Activated CD8-positive, alpha-beta memory T cell treated with anti-CD3 and anti-CD28 coated beads, Interleukin-2, amount 50 U/mL, for 1 hour (primary cell): ENCODE measurements around the gene RFC2.
"Not testable (repeated sequence)": the region's sequence is repeated elsewhere in the genome, so short reads cannot be mapped to it uniquely, and the experiment has no call there.

Experiments used
- DNase-seq: peaks from one replicate; pipeline ENCODE4 v3.0.0-alpha.2; 2020; ENCODE audit errors: extremely low read depth

RFC2 gene

DNA sequence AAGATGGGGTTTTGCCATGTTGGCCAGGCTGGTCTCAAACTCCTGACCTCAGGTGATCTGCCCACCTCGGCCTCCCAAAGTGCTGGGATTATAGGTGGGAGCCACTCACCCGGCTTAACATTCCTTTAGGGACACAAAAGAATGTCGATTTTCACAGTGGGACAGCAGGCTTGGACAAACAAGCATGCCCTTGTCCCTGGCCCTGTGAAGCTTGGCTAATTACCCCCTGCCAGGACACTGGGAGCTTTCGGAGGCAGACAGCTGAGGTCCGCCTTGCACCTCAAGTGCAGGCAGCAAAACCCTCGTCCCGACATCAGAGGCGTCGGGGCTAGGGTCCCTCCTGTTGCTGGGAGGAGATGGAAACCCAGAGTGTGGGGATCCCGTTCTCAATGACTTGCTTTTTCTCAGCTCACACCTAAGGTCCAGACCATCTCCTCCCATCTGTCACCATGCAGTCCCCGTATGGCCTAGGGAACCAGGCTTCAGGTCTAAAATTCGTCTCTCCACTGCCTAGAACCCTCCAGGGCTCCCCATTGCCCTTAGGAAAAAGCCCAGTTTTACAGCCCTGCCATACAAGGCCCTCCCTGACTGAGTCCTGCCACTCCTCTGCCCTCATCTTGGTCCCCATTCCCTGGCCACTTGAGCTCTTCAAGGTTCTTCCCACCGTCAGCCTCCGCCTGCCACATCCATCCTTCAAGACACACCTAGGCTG lies 28.7 kb upstream of the RFC2 start:
- DNase-seq, result no peak

DNA sequence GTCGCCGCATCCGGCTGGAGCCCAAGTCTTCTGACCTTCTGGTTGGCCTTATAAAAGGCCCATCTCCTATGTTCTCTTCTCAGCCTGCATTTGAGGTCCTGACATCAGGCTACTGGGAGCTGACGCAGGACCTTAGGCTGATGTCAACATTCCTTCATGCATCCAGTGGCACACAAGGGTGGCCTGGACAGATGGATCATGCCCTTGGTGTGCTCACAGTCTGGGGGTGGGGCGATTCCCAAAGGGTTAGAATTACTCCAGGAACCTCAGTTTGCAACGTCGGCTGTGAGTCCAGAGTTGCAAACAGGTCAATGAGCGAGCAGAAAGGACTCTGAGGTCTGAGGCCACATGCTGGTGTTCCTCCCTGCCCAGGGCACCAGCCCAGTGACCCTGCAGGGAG lies 26.8 kb upstream of the RFC2 start:
- no peak for DNase-seq

GRCh38 chr7:74277636-74278035 lies 23.4 kb upstream of the RFC2 start:
- no peak for DNase-seq

DNA sequence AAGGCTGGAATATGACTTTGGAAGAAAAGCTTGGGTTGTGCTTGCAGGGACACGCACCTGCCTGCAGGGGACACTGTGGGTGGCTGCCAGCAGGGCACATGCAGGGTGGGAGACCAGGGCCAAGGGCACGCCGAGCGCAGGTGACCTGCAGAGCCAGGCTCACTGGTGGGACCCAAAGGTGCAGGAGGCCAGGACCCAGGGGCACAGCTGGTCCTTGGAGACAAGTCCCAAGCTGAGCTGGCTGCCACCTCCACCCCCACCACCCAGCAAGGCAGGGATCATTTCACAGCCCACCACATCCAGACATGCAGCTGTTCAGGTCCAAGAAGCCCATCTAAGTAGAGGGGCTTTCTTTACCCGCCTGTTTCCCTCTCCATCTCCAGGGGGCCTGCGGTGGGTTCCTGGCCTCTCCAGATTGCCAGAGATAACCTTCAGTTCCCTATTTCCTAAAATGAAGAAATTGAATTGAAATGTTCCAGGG lies 21.2 kb upstream of the RFC2 start:
- no peak for DNase-seq

DNA sequence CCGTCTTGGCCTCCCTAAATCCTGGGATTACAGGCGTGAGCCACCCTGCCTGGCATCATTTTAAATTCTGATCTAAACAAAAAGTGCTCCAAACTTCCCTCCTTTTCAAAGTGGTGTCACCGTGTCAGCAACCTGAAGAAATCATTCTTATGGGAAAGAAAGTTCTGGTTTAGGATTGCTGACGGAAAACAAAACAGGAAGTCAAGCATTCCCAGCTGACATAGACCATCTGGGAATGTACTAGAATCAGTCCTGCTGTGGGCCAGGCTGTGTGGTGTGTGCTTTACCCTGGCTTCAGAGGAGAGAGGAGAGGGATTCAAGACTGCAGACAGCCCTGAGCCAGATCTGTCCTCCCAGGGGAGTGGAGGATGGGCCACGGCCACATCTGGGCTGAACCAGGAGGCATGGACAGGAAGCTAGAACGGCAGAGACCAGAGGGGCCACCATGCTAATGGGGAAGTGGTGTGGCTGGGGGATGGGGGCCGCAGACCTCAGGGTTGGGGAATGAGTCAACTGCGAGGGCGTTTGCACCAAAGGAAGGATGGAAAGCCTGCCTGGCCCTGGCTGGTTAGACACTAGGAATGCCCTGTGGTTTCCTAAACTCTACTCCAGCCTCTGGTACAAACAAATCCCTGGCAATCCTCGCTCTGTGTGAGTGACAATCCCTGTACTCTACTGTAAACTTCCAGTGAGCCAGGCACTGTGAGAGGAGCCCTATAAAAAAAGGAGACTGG lies 18.3 kb upstream of the RFC2 start:
- DNase-seq, result no peak

- DNase-seq, result no peak
Observed at GRCh38 chr7:74271742-74272141, 17.5 kb upstream of the RFC2 start.

GRCh38 chr7:74269757-74270277 lies 15.6 kb upstream of the RFC2 start:
- DNase-seq, result no peak

DNA sequence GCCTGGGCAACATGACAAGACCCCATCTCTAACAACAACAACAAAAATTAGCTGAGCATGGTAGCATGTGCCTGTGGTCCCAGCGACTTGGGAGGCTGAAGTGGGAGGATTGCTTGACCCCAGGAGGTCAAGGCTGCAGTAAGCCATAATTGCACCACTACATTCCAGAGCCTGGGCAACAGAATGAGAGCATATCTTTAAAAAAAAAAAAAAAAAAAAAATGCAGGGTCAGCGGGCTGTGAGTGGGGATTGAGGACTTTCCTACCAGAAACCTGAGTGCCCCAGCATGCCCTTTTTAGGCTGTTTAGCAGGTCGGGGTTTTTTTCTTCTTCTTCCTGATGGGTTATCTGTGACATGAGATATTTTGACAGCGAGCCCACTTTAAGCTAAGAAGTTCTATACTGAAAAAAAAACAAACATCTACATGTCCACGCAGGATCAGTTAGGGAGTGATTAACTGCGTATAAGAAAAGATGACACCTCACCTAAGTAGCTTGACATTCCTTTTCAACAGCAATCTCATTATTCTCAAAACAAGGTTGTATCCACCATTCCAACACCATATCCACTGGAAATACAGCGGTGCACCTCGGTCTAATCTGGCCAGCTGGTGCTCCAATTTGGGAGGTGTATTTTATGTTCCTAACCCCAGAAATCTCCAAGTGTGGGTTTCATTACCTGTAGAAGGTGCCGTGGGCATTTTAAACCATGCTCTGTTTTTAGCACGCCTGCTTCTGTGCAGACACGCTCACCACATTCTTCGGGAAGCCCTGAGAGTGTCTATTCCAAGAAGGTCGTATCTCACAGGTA lies 13.8 kb upstream of the RFC2 start:
- DNase-seq, result no peak

GRCh38 chr7:74266191-74266963 lies 12.2 kb upstream of the RFC2 start:
- DNase-seq, result no peak

- no peak for DNase-seq
Observed at GRCh38 chr7:74263399-74264120, 9.4 kb upstream of the RFC2 start.

- DNase-seq, result no peak
Observed at GRCh38 chr7:74262639-74263398, 8.6 kb upstream of the RFC2 start.

DNA sequence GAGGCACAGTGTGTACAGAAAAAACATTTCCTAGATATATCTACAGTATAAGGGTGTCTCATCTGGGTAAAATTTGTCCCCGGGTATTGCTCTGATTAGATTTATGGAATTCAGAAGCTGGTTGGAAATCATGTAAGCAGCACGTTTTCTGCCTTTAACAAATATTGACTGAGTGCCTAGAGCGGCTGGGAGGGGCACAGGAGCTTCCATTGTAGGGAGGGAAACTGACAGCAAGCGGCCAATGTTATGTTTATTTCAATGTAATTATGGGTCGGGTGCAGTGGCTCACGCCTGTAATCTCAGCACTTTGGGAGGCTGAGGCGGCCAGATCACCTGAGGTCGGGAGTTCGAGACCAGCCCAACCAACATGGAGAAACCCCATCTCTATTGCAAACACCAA lies 4.4 kb upstream of the RFC2 start:
- DNase-seq, result no peak

DNA sequence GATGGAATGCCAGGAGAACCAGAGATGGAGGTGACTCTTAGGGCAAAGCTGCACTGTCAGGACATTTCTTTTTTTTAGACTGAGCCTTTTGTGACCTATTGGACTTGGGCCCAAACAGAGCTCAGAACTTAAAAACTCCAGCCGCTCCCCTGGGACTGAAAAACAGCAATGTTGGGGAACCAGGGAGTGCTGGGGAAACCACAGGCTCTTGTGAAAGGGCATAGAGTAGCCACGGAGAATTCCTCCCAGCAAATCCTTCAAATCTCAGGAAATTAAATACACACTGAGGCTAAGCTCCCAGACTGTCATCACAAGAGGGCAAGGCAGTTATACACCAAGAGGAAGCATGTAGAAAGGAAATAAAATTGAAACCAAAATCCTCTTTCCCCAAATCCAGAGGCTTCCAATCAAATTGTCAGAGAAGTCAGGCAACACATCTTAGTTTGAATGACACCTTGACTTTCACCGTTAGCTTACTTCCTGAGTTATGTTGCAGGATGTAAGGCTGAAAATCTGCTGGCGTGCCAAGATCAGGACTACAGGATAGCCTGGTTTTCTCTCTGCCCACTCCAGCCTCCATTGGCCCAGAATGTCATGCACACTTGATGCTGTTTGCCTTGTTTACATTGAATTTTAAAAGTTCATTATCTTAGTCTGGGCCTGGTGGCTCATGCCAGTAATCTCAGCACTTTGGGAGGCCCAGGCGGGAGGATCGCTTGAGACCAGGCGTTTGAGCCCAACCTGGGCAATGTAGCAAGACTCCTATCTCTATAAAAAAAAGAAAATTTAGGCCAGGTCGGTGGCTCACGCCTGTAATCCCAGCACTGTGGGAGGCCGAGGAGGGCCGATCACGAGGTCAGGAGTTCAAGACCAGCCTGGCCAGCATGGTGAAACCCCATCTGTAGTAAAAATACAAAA lies 2.6 kb upstream of the RFC2 start:
- DNase-seq, result no peak

DNA sequence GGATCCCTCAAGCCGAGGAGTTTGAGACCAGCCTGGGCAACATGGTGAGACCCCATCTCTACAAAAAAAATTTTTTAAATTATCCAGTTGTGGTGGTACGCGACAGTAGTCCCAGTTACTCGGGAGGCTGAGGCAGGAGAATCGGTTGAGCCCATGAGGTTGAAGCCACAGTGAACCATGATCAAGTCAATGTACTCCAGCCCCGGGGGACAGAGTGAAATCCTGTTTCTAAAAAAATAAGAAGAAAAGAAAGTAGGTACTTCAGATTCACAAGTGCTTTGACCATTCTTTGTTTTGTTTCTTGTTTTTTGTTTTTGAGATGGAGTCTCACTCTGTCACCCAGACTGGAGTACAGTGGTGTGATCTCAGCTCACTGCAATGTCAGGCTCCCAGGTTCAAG lies 1.3 kb upstream of the RFC2 start:
- not testable (repeated sequence) for DNase-seq

DNA sequence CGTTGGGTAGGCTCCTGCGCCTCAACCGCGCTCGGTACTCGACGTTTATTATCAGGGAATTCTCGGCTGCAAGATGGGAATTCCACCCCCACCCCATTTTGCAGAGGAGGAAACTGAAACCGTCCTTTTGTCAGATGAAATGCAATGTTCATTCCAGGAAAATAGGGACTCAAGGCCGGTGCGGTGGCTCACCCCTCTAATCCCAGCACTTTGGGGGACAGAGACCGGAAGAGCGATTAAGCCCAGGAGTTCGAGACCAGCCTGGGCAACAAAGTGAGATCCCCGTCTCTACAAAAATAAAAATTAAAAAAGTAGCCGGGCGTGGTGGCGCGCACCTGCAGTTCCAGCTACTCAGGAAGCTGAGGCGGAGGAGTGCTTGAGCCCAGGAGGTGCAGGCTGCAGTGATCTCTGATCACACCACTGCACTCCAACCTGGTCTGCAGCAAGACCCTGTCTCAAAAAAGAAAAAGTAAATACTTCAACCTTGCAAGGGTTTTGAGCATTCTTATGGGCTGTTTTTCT lies 720 bp upstream of the RFC2 start:
- DNase-seq, result no peak

DNA sequence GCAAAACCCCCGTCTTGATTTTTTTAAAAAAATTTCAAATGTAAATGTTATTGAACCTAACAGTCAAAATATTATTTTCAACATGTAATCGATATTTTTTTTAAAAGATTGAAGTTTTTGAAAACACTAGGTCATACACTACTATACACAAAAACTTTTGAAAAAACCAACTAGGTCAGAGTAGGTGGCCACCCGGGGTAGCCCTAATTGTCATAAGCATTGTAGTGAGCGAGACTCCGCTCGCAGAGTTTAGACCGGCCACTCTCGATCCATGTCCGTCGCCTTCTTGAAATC lies 417 bp downstream of the RFC2 start:
- DNase-seq, result no peak

- DNase-seq, result no peak
Observed at GRCh38 chr7:74253331-74253730, 868 bp downstream of the RFC2 start.

- no peak for DNase-seq
Observed at GRCh38 chr7:74252893-74253292, 1.3 kb downstream of the RFC2 start.

GRCh38 chr7:74249058-74249457 lies 5.1 kb downstream of the RFC2 start:
- not testable (repeated sequence) for DNase-seq
